Fibroblast of mammary gland (primary cell): ENCODE measurements around the gene CA14.
"Not testable (repeated sequence)": the region's sequence is repeated elsewhere in the genome, so short reads cannot be mapped to it uniquely, and the experiment has no call there.

Experiments
- DNase-seq: peaks from one replicate; pipeline ENCODE4 v3.0.0-alpha.2; 2010; ENCODE audit warnings: low read depth
- H3K4me3 ChIP-seq: 2 replicates; pipeline ENCODE4 v1.5.1; 2011; ENCODE audit warnings: low read depth, mild to moderate bottlenecking, low read length, moderate library complexity; ENCODE audit not compliant: control insufficient read depth
- TF ChIP-seq, protein P1 (sequence below): conservative IDR thresholded peaks from 2 replicates; pipeline ENCODE4 v1.5.1; 2011; ENCODE audit warnings: low read depth, low read length, inconsistent platforms; ENCODE audit not compliant: control insufficient read depth, insufficient read depth

The CA14 gene

DNA sequence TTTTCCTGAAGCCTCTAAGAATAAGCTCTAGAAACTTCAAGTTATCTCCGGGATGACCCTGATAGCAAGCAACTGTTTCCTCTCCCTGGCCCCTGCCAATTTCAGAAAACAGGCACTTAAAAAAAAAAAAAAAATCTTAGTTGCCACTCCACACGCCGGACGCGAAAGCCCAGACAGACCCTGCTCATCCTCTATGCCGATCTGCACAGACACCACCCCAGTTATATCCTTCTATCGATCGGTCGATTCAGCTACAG lies 23.3 kb upstream of the CA14 start:
- no peak for DNase-seq
- TF ChIP-seq, protein P1, sequence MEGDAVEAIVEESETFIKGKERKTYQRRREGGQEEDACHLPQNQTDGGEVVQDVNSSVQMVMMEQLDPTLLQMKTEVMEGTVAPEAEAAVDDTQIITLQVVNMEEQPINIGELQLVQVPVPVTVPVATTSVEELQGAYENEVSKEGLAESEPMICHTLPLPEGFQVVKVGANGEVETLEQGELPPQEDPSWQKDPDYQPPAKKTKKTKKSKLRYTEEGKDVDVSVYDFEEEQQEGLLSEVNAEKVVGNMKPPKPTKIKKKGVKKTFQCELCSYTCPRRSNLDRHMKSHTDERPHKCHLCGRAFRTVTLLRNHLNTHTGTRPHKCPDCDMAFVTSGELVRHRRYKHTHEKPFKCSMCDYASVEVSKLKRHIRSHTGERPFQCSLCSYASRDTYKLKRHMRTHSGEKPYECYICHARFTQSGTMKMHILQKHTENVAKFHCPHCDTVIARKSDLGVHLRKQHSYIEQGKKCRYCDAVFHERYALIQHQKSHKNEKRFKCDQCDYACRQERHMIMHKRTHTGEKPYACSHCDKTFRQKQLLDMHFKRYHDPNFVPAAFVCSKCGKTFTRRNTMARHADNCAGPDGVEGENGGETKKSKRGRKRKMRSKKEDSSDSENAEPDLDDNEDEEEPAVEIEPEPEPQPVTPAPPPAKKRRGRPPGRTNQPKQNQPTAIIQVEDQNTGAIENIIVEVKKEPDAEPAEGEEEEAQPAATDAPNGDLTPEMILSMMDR, result no peak
- peak overlapping the region; percentile 67 for H3K4me3 ChIP-seq

DNA sequence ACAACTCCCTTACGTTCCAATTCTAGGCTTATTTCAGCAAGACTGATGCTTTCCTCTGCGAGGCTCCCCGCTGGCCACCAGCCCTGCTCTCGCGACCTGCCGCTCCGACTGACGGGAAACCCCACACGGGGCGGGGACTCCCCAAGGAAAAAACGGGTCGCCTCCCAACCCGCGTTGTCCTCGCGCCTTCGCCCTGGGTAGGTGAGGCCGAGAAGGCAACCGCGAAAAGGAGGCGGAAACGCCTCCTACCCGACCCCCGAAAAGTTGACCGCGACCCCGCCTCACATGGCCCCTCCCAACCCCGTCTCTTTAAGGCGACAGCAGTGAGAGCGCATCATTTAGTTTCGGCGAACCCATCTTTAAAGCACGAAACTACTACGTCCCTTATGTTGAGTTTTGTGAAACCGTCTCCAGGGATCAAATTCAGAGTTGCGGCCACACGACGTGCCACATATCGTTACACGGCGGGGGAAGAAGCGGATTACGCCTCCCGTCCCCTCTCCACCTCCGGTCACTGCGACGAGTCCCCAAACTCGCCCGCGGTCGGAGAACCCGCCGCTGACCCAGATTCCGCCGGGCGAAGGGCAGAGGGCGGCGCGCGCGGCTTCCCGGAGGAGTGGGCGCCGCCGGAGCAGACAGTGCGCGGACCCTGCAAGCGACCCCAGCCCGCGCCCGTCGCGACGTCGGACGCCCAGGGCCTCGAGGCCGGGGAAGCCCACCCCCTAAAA lies 22.8 kb upstream of the CA14 start:
- H3K4me3 ChIP-seq, result peak overlapping the region; percentile 67
- DNase-seq, result peak; percentile 55
- TF ChIP-seq, protein P1, result no peak

- peak overlapping the region; percentile 67 for H3K4me3 ChIP-seq
- TF ChIP-seq, protein P1, result no peak
- DNase-seq, result peak; percentile 20
These were observed 22.2 kb upstream of the CA14 start for GRCh38 chr1:150235294-150235851.

- peak within 1 kb of the TSS; percentile 67 for H3K4me3 ChIP-seq
- peak; percentile 100 for DNase-seq
- TF ChIP-seq, protein P1, result no peak
These were observed 21.5 kb upstream of the CA14 start, which contains the start of gene ANP32E for GRCh38 chr1:150235852-150236613. TSS of gene ANP32E (minus strand) at chr1:150236112. CDS start at chr1:150235786, 326 bp downstream.

DNA sequence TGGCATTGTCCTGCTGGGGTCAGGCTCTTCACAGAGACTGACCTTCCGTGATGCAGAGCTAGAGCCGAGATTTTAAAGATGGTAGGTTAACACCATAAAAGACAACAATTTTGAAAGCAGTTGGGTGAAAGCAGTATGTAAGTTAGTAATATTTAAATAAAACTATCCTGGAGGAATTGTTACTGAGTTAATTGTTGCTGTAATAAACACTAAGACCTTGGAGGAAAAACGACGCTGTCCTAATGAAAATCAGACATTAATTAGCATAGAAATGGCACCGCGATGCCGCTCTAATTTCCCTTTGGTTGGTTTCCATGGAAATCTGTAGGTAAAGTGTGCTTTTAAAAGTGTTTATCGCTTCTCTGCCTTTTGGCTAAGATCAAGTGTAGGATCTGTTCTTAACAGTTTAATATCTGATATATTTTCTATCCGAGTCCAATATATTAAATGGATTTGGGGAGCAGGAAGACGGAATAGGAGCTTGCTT lies 20.9 kb upstream of the CA14 start:
- no peak for DNase-seq
- H3K4me3 ChIP-seq, result peak overlapping the region; percentile 67
- TF ChIP-seq, protein P1, result no peak

DNA sequence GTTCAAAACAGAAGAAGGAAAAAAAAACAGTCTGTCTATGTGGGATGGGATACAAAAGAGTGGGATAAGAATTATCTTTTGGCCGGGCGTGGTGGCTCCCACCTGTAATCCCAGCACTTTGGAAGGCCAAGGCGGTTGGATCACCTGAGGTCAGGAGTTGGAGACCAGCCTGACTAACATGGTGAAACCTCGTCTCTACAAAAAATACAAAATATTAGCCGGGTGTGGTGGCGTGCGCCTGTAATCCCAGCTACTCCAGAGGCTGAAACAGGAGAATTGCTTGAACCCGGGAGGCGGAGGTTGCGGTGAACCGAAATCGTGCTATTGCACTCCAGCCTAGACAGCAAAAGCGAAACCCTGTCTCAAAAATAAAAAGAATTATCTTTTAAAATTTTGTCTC lies 20.4 kb upstream of the CA14 start:
- H3K4me3 ChIP-seq, DNase-seq: not testable (repeated sequence)

DNA sequence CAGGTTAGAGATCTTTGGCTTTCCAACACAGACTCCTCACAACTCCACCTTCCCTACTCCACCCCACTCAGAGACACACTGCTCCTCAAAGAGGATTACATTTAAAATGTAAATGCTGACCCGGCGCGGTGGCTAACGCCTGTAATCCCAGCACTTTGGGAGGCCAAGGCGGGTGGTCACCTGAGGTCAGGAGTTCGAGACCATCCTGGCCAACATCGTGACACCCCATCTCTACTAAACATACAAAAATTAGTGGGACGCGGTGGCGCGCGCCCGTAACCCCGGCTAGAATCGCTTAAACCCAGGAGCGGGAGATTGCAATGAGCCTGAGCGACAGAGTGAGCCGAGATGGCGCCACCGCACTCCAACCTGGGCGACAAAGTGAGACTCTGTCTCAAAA lies 19.8 kb upstream of the CA14 start:
- TF ChIP-seq, protein P1, result no peak
- H3K4me3 ChIP-seq, result no peak overlapping the region
- DNase-seq, result no peak
